Kidney capillary endothelial cell (primary cell): ENCODE data around the gene PRKN.
"Not testable (repeated sequence)": the region's sequence is repeated elsewhere in the genome, so short reads cannot be mapped to it uniquely, and the experiment has no call there.

ENCODE experiments used
- DNase-seq: peaks from one replicate; pipeline ENCODE4 v3.0.0-alpha.2; 2018; ENCODE audit warnings: low spot score

PRKN gene

DNA sequence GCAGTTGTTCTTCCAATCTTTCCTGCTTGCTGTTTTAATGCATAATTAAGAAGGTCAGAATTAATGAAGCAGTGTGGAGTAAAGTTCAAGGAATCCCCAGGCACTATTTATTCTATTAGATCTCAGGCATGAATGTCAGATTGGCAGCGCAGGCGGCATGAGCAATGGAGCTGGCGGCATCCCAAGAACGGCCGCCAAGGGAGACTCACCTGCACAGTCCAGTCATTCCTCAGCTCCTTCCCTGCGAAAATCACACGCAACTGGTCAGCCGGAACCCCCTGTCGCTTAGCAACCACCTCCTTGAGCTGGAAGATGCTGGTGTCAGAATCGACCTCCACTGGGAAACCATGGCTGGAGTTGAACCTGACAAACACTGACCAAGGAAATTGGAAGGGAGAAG lies 284.5 kb downstream of the PRKN start:
- DNase-seq: no peak

DNA sequence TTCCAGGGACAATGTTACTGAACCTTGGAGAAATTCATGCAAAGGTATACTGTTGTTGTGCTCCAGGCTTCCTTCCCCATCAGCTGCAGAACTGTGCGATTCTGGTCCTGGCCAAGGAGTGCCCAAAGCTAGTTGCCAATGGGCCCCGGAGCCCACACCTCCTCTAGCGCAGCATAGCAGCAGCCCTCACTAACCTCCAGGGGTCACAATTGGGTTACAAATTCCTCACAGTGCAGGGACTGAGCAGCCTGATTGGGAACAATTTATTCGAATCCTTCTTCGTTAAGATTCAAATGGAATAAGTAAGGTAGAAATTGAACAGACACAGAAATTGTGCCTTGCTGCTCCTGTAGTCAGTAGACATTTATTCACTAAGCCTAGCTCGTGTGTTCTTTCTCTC lies 284.9 kb downstream of the PRKN start:
- no peak for DNase-seq

DNA sequence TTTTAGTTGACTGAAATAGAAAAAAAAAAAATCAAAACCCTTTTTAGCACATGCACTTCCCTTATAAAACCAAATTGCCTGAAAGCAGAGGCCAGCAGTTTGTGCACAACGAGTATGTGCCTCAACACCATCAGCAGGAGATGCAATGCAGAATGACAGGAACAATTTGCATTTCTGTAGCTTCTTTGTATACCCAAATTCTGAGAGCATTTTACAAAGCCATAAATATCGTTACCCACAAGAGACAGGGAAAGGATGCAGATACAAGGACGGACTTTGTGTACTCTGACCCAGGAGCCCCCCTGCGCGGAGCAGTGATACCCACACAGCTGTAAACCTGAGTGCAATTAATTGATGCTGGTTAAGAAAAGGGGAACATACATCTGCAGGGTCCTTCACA lies 285.6 kb downstream of the PRKN start:
- DNase-seq: no peak

DNA sequence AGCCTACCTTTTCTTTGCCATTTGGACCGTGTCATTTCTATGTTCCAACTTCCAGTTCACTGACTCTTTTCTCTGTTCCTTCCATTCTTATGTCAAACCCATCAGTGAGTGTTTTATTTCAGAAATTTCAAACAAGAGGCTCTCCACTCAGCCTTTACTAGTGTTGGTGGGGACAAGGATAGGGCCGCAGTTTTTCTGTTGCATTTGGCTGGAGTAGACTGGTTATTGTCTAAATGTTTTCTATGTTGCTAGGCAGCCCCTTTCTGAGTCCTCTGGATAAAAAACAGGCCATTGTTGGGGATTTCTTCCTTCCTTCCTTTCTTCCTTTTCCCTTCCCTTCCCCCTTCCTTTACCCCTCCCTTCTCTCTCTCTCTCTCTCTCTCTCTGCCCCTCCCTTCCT lies 288.6 kb downstream of the PRKN start:
- DNase-seq: no peak

DNA sequence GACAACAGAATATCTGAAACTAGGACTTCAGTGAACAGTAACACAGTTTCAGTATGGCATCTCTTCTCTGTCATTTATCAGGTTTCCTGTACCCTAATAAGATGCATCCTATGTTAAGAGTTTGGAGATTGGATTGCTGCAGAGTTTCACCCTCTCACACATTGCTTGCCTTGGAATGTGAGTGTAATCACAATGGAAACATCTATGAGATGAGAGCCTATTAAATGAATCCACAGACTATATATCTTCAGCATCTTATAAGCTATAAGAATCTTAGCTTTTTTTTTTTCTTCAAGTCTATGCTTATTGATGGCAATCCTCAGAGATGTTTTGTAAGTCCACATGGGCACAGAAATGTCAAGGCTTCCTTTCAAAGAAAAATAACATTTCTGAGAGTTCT lies 292.5 kb downstream of the PRKN start:
- no peak for DNase-seq

- DNase-seq: no peak
Observed at GRCh38 chr6:162421004-162421403, 306.6 kb downstream of the PRKN start.

DNA sequence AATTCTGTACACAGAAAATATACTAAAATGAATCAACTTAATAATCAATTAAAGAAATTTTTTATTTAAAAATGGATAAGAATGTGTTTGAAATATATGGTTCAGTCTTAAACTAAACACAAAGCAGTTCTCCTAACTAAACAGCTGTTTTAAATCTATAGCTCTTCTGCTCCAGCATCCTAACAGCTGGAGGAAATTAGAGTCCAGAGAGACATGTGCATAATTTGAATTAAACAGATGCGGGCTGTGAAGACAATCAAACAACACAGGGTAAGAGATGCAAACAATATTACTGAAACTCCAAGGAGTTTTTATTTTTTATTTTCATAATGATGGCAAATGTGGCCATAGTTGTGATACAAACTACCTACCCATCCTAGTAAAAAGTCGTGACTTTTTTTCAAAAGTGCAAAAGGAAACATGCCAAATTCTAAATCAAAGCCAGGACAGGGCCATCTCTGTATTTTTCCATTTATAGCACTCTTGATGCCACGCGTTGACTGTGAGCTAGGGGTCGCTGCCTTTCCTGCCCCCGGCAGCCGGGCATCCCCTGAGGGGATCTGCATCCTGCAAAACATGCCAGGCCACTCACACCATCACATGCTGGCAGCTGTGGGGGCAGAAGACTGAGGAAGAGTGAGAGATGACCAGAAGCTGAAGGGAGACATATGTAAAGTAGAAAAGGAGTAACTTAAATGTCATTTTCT lies 310.6 kb downstream of the PRKN start:
- DNase-seq: no peak

- DNase-seq: no peak
Observed at GRCh38 chr6:162416307-162416706, 311.3 kb downstream of the PRKN start.

GRCh38 chr6:162409741-162410691 lies 317.6 kb downstream of the PRKN start:
- no peak for DNase-seq

DNA sequence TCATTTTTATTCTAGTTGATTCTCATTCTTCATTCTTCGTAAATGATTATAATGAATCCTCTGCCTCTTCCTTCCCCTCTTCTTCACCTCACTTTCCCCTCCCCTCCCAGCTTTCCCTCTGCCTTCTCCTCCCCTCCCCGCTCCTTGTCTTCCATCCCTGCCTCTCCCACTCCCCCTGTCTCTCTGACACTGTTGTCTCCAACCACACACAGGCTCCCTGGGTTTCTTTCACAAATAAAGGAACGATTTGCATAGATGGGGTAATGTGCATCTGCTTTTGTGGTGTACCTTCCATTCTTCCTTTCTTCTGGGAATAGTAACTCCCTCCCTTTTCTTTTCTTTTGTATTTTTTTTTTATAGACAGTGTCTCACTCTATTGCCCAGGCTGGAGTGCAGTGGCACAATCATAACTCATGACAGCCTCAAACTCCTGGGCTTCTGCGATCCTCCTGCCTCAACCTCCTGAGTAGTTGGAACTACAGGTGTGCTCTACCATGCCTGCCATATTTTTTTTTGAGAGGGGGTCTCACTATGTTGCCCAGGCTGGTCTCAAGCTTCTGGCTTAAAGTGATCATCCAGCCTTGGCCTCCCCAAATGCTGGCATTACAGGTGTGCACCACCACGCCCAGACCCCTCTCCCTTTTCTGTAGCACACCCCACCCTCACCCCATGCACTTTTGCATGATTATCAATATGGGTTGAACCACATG lies 318.6 kb downstream of the PRKN start:
- no peak for DNase-seq

DNA sequence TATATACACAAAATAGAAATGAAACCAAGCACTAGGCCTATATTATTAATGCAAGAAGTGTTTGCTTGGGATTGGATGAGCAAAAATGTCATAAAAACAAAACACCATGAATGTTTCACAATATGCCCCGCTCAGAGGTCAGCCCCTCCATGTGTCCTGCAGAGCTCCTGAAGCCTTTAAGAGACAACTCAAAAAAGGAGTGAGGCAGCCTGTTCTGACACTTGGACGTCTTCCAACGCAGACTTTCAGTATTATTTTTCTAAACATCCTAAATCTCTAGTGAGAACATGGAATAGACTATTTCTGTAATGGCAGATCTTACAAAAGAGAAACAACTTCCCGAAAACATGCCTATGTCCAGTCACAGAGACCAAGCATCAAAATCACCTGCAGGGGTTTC lies 322.6 kb downstream of the PRKN start:
- no peak for DNase-seq

GRCh38 chr6:162403031-162403430 lies 324.5 kb downstream of the PRKN start:
- DNase-seq: no peak

DNA sequence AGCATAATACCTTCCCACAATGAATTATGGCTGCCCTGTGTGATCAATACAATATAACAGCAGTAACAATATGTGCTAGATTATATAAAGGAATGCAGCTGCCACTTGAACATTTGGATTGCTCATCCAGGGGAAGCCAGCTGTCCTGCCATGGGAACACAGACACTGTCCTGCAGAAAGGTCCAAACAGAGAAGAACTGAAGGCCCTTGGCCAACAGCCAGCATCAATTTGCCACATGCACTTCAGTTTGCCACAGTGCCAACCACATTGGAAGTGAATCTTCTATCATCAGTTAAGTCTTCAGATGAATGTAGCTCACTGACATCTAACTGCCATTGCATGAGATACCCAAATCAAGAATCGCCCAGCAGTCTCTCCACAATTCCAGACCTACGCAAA lies 332.4 kb downstream of the PRKN start:
- no peak for DNase-seq

GRCh38 chr6:162390961-162391811 lies 336.4 kb downstream of the PRKN start:
- DNase-seq: not testable (repeated sequence)

GRCh38 chr6:162389343-162390085 lies 338.1 kb downstream of the PRKN start:
- no peak for DNase-seq

DNA sequence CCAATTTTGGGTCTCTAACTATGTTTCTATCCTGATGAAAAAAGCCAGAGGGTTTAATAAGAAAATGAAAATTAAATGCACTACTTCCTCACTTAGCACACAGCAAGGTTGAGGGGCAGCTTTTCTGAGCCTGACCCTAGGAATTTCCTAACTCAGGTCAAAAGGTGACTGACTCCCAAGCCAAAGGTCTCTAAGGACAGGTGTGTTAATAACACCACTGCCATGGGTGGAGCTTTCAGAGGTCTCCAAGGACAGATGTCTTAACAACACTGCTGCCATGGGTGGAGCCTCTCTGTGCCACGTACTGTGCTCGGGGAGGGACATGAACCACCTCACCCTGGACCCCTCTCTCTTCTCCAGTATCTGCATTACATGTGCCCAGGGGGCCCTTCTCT lies 339.2 kb downstream of the PRKN start:
- DNase-seq: no peak

DNA sequence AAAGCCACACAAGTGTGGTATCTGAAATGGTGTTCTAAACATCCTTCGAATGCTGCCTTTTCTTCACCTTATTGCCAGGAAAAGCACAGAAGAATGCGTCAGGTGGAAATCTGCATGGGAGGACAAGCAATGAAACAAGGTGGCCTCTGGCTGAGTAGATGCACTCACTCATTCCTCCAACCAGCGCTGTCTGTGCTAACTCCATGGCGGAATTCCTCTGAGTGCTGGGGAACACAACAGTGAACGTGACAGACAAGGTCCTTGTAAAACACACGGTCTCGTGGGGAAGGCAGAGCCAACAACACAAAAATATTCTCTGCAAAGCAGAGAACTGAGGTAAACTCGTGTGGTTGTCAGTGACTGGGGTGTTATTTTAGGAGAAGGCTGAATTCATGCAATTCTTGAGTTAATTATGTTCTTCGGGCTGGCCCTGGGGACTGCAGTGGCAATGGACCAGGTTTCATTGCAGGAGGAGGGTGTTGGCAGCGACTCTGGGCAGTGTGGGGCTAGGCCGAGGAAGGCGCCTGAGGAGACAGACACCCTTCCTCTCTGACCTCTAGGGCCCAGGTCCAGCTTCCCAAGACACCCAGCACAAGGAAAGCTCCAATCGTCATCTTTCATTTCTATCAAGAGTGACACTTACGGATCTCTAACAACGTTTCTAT lies 339.7 kb downstream of the PRKN start:
- DNase-seq: no peak

- DNase-seq: no peak
Observed at GRCh38 chr6:162385980-162386379, 341.6 kb downstream of the PRKN start.

- DNase-seq: no peak
Observed at GRCh38 chr6:162379757-162380409, 347.7 kb downstream of the PRKN start.

DNA sequence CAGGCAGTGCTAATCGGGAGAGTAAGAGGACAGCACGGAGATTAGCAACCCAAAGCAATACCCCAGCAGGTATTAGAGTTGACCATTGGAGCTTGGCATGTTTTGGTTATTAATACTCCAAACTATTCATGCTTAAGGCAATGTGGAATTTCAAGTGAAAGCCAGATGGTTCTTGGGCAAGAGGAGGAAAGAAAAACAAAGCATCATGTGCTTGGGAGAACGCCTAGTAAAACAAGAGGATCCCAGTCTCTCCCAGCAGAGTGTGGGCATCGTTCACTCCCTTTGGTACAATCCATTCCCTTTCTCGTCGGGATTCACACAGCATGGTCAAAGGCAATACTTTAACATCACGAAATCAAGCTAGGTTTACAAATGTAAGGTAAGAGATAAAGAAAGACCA lies 349.8 kb downstream of the PRKN start:
- DNase-seq: no peak
